RWPE2 (cell line): ENCODE results near the gene TAS2R60.

ENCODE experiments used
- ATAC-seq: fragments of 200-7000 bp; cut with Tn5 transposase; 3 replicates; pipeline ENCODE4 v1.9.1; 2021; ENCODE audit warnings: low read depth
- DNase-seq: peaks from one replicate; pipeline ENCODE4 v3.0.0-alpha.2; 2020; ENCODE audit warnings: low spot score
- H3K27ac ChIP-seq: fragments of 450-650 bp; 2 replicates; pipeline ENCODE4 v1.5.1; 2017; ENCODE audit warnings: mild to moderate bottlenecking; ENCODE audit not compliant: poor library complexity, severe bottlenecking
- H3K27me3 ChIP-seq: fragments of 250-450 bp; sonication (Bioruptor Pico); 2 replicates; pipeline ENCODE4 v1.5.1; 2021; ENCODE audit warnings: mild to moderate bottlenecking, moderate library complexity; ENCODE audit not compliant: insufficient read depth, poor library complexity, severe bottlenecking
- H3K36me3 ChIP-seq: fragments of 250-450 bp; sonication (Bioruptor Pico); 2 replicates; pipeline ENCODE4 v1.5.1; 2020; ENCODE audit warnings: low read depth, mild to moderate bottlenecking, moderate library complexity
- H3K4me1 ChIP-seq: fragments of 250-450 bp; sonication (Bioruptor Pico); 2 replicates; pipeline ENCODE4 v1.5.1; 2021; ENCODE audit warnings: mild to moderate bottlenecking, moderate library complexity; ENCODE audit not compliant: insufficient read depth, poor library complexity, severe bottlenecking
- H3K4me3 ChIP-seq: fragments of 250-450 bp; sonication (Bioruptor Pico); 2 replicates; pipeline ENCODE4 v1.5.1; 2021; ENCODE audit warnings: mild to moderate bottlenecking, moderate library complexity; ENCODE audit not compliant: severe bottlenecking
- H3K9me3 ChIP-seq: fragments of 250-450 bp; sonication (Bioruptor Pico); 2 replicates; pipeline ENCODE4 v1.5.1; 2021; ENCODE audit warnings: mild to moderate bottlenecking, moderate library complexity; ENCODE audit not compliant: severe bottlenecking
- TF ChIP-seq, protein P1 (sequence below): fragments of 450-650 bp; IDR thresholded peaks from one replicate; pipeline ENCODE4 v1.5.1; 2017; ENCODE audit warnings: mild to moderate bottlenecking, moderate library complexity; ENCODE audit not compliant: poor library complexity, severe bottlenecking

Gene TAS2R60

DNA sequence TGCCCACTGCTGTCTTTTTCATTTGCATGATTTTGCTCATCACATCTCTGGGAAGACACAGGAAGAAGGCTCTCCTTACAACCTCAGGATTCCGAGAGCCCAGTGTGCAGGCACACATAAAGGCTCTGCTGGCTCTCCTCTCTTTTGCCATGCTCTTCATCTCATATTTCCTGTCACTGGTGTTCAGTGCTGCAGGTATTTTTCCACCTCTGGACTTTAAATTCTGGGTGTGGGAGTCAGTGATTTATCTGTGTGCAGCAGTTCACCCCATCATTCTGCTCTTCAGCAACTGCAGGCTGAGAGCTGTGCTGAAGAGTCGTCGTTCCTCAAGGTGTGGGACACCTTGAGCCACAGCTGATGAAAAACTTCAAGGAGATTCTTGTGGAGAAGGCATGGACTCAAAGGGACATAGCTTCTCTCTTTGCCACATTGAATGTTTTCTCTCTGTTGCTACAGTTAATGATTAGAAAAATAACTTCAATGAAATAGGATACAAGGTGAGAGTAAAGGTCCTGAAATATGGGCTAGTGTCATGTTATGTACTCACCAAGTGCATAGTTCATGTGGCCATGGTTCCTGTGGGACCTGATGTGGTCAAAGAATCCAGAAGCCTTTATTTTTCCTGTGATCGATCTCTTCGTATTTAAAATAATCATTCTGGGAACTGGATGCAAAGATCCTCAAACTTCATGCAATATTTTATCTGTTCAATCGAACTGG is 970 bp downstream of the TAS2R60 start:
- Histone ChIP-seq H3K4me3 (no peak overlapping the region), H3K36me3 (no peaks in the 10 kb centered on the region), H3K4me1 (no peaks in the 10 kb centered on the region), H3K9me3 (no peaks in the 10 kb centered on the region), H3K27me3 (no peaks in the 10 kb centered on the region), H3K27ac (no peak overlapping the region)
- TF ChIP-seq, protein P1, sequence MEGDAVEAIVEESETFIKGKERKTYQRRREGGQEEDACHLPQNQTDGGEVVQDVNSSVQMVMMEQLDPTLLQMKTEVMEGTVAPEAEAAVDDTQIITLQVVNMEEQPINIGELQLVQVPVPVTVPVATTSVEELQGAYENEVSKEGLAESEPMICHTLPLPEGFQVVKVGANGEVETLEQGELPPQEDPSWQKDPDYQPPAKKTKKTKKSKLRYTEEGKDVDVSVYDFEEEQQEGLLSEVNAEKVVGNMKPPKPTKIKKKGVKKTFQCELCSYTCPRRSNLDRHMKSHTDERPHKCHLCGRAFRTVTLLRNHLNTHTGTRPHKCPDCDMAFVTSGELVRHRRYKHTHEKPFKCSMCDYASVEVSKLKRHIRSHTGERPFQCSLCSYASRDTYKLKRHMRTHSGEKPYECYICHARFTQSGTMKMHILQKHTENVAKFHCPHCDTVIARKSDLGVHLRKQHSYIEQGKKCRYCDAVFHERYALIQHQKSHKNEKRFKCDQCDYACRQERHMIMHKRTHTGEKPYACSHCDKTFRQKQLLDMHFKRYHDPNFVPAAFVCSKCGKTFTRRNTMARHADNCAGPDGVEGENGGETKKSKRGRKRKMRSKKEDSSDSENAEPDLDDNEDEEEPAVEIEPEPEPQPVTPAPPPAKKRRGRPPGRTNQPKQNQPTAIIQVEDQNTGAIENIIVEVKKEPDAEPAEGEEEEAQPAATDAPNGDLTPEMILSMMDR: no peak
- DNase-seq (no peak), ATAC-seq (no peak)

DNA sequence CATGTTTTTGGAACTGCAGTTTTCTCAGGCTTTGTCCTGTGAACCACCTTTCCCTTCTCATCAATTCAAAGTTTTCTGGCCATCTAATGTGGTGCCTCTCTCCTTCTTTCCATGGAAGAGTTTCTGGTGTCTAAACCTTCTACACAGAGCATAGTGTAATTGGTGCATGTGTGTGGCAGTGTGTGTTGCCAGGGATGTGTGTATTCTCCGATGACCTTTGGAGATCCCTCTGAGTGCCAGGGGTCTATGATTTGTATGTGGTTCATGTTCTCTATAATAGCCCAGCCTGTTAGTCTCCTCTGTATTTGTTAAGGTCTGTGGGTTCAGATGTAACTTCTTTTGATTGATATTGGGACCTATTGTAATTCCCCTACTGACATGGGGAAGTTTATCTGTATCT is 1.5 kb downstream of the TAS2R60 start:
- no peaks in the 10 kb centered on the region for H3K4me1 ChIP-seq
- no peak overlapping the region for H3K4me3 ChIP-seq
- H3K27ac ChIP-seq: no peak overlapping the region
- H3K36me3 ChIP-seq: no peaks in the 10 kb centered on the region
- no peak for DNase-seq
- H3K27me3 ChIP-seq: no peaks in the 10 kb centered on the region
- no peaks in the 10 kb centered on the region for H3K9me3 ChIP-seq
- no peak for ATAC-seq
- TF ChIP-seq, protein P1: no peak

DNA sequence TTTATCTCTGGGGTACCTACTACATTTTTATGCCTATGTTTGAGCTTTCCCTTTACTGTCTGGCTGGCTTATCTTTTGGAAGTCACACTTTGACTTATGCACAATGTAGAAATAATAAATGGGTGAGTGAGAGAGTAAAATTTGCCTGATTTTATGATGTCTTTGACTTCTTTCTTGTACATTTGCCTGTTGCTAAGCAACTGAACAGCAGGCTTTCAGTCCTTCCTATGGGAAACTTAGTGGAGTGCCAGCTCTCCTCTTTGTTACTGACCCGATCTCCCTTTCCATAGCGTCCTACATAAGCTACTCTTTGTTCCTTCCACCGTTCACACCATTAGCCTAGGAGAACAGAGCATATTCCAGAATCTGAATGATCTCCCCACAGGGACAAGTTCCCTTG is 4.2 kb downstream of the TAS2R60 start:
- no peak for DNase-seq
- Histone ChIP-seq H3K4me1 (no peaks in the 10 kb centered on the region), H3K9me3 (no peaks in the 10 kb centered on the region), H3K27ac (no peak overlapping the region), H3K27me3 (no peaks in the 10 kb centered on the region), H3K36me3 (no peaks in the 10 kb centered on the region), H3K4me3 (no peak overlapping the region)
- TF ChIP-seq, protein P1: no peak
- no peak for ATAC-seq

DNA sequence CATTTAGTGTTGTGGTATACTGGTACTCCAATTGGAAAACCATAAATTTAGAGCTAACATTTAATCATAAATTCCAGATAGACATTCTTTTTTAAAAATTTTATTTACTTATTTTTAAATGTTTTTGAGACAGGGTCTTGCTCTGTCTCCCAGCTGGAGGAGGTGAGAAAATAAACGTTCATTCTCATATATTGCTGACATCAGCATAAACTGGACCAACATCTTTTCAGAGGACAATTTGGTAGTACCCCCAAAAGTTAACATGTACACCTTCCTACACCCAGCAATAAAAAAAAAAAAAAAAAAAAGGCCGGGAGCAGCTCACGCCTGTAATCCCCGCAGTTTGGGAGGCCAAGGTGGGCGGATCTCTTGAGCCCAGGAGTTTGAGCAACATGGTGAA is 5.2 kb downstream of the TAS2R60 start:
- TF ChIP-seq, protein P1: no peak
- H3K27me3 ChIP-seq: no peaks in the 10 kb centered on the region
- no peak overlapping the region for H3K27ac ChIP-seq
- no peak overlapping the region for H3K4me3 ChIP-seq
- ATAC-seq: no peak
- no peaks in the 10 kb centered on the region for H3K36me3 ChIP-seq
- no peaks in the 10 kb centered on the region for H3K4me1 ChIP-seq
- H3K9me3 ChIP-seq: no peaks in the 10 kb centered on the region
- no peak for DNase-seq

DNA sequence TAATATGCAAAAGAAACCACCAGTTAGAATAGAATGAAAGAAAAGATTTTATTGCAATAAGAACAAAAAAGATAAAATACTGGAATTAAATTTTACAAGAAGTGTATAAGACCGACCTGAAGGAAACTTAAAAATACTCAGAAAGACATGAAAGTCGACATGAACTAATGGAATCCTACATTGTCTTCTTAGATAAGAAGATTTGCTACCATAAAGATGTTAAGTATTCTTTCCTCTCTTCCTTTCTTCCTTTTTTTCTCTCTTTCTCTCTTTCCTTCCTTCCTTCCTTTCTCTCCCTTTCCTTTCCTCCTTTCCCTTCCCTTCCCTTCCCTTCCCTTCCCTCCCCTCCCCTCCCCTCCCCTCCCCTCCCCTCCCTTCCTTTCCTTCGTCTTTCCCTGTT is 6.5 kb downstream of the TAS2R60 start:
- Histone ChIP-seq H3K36me3 (no peaks in the 10 kb centered on the region), H3K4me1 (no peaks in the 10 kb centered on the region), H3K4me3 (no peak overlapping the region), H3K27me3 (no peaks in the 10 kb centered on the region), H3K9me3 (no peaks in the 10 kb centered on the region), H3K27ac (no peak overlapping the region)
- ATAC-seq (no peak), DNase-seq (no peak)
- TF ChIP-seq, protein P1: no peak
